GM18502 (cell line): ENCODE results near the gene PLEKHA5.

Experiments used
- ATAC-seq: cut with Tn5 transposase; IDR thresholded peaks from one replicate; pipeline ENCODE4 v1.9.1; 2021; ENCODE audit warnings: mild to moderate bottlenecking; ENCODE audit not compliant: unreplicated experiment, poor library complexity

Gene PLEKHA5

DNA sequence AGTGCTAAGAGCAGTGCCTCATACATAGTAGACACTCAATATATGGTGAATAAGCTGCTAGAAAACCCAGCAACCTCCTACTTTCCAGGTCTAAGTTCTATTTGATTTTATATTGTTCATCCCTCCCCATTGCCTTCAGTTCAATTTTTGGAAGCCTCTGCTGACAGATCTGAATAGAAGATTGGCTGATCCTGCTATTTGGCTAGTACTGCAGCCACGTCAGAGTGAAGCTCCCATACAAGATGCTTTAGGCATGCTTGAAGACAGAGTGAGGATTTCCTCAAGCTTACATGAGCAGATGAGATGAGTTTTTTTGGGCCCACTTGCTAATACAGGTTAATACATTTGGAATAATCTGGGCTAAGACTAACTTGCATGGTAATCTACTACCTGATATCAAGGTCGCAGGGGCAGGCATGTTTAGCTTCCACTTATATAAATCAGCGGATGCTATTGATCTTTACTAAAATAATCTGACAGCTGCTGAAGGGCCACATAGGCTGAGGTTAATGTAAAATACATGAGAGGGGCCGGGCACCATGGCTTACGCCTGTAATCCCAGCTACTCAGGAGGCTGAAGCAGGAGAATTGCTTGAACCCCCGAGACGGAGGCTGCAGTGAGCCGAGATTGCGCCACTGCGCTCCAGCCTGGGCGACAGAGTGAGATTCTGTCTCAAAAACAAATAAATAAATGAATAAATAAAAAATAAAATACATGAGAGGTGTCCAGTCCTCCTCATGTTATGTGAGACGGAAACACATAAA lies 293.8 kb downstream of the PLEKHA5 start:
- ATAC-seq = no peak
